GM23338 (cell line): Measurements from ENCODE around the gene SCML1.

Experiments
- CTCF ChIP-seq, 2 experiments: fragments of 200-600 bp in 1 of 2; sonication (generic) in 1 of 2; conservative IDR thresholded peaks; 2 replicates each; pipeline versions ENCODE4 v1.5.1 to v1.6.1; 2016 to 2017; ENCODE audit warnings: antibody characterized with exemption in 2 of 2, low read depth in 2 of 2, mild to moderate bottlenecking in 2 of 2, moderate library complexity in 1 of 2
- EZH2phosphoT487 ChIP-seq: fragments of 200-600 bp; sonication (generic); IDR thresholded peaks from one replicate; pipeline ENCODE4 v1.8.1; 2018; ENCODE audit warnings: antibody characterized with exemption; ENCODE audit not compliant: unreplicated experiment
- JUNB ChIP-seq: IDR thresholded peaks from one replicate; pipeline ENCODE4 v1.6.1; 2016; ENCODE audit warnings: antibody characterized with exemption; ENCODE audit not compliant: unreplicated experiment

- TF ChIP-seq CTCF (conservative IDR thresholded peaks at IDR 0.05; ENCODE audit: low read depth in 2 of 2) (no peak), JUNB (no peak), EZH2phosphoT487 (no peak)
Observed at GRCh38 chrX:17700976-17701375, 36.3 kb upstream of the SCML1 start.
